ENCODE data around the gene CACFD1.

Gene CACFD1

DNA sequence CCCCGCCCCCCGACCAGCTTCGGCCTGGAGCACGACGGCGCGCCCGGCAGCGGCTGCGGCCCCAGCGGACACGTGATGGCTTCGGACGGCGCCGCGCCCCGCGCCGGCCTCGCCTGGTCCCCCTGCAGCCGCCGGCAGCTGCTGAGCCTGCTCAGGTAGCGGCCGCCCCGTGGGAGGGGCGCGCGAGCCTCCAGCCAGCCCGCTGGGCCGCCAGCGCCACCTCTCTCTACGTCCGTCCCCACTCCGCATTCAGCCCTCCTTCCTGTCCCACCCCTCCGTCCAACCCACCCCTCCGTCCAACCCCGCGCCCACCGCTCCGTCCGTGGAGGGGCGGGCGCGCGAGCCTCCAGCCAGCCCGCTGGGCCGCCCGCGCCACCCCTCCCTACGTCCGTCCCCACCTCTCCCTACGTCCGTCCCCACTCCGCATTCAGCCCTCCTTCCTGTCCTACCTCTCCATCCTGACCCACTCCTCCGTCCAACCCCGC is 31.1 kb upstream of the CACFD1 start:
- ATAC-seq (replicated peaks), result peak; percentile 48
- H3K4me3 Mint-ChIP-seq, result peak overlapping the region in 1 of 2 donors; percentile 65
- H3K27me3 Mint-ChIP-seq, result peaks cover 36 to 63% of the 10 kb centered on the region in 2 donors

DNA sequence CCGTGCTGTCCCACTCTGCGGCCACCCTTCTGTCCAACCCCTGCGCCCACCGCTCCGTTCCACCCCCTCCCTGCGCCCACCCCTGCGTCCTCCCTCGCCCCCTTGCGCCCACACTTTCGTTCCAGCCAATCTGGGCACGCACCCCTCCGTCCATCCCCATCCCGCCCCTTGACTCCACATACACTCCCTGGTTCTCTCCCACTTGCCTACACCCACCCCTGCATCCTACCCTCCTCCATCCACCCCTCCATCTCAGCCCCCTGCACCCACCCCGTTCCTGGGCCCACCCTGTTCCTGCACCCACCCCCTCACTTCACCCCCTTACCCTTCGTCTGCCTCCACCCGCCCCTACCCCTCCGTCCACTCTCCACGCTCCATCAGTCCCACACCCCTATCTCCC is 30.6 kb upstream of the CACFD1 start:
- peak overlapping the region; percentile 51 to 65 for H3K4me3 Mint-ChIP-seq
- H3K27me3 Mint-ChIP-seq, result peaks cover 36 to 58% of the 10 kb centered on the region in 2 donors
- H3K36me3 Mint-ChIP-seq (ENCODE audit: insufficient read depth), result peaks cover 5% of the 10 kb centered on the region
- no peaks in the 10 kb centered on the region for H3K9me3 Mint-ChIP-seq
- DNase-seq (no peak), ATAC-seq (replicated peaks) (no peak)
- no peak overlapping the region for H3K27ac Mint-ChIP-seq
- peaks cover 0 to 4% of the 10 kb centered on the region in 2 donors for H3K4me1 Mint-ChIP-seq (ENCODE audit: low read depth in 2 of 2)

More for the DNA sequence above, 31.1 kb upstream of the CACFD1 start:
- peaks cover 0 to 4% of the 10 kb centered on the region in 2 donors for H3K4me1 Mint-ChIP-seq (ENCODE audit: low read depth in 2 of 2)
- no peak for DNase-seq
- H3K27ac Mint-ChIP-seq, result no peak overlapping the region
- peaks cover 5% of the 10 kb centered on the region for H3K36me3 Mint-ChIP-seq (ENCODE audit: insufficient read depth)
- no peaks in the 10 kb centered on the region for H3K9me3 Mint-ChIP-seq

DNA sequence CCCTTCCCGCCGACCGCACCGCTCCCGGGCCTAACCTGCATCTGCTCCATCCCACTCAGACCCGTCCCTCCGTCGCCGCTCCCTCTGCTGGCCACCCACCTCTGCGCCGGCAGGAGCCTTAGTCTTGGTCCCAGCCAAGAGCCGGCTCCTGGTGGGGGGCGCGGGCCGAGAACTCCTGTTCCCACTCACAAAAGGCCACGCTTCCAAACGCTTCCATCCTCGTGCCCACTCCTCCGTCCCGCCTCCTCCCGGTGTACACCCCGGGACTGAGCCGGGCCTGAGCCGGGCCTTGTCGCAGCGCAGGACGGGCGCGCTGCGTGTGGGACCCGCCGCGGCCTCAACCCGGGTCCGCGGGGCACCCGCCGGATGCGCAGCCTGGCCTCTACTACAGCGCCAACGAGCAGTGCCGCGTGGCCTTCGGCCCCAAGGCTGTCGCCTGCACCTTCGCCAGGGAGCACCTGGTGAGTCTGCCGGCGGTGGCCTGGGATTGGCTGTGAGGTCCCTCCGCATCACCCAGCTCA is 30.1 kb upstream of the CACFD1 start:
- ATAC-seq (replicated peaks), result no peak
- Mint-ChIP-seq H3K27ac (no peak overlapping the region), H3K4me3 (peak overlapping the region; percentile 51 to 65), H3K36me3 (ENCODE audit: insufficient read depth) (peaks cover 5% of the 10 kb centered on the region), H3K9me3 (no peaks in the 10 kb centered on the region), H3K27me3 (peaks cover 36 to 53% of the 10 kb centered on the region in 2 donors), H3K4me1 (ENCODE audit: low read depth in 2 of 2) (peaks cover 0 to 4% of the 10 kb centered on the region in 2 donors)
- no peak for DNase-seq

DNA sequence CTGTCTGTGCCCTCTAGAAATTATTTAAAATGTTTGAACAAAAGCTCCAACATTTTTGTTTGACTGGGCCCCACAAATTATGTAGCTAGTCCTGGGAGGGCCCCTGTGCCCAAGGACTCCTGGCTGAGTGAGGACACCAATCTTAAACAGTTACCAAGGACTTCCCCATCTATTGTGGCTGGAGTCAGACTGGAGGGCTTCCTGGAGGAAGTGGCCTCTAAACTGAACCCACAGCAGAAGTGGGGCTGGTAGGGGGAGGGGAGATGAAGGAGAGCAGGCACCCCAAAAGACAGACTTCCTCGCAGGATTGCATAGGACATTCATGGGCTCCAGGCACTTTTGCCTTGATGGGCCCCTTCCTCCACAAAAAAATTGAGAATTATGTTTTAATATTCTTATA is 29.5 kb upstream of the CACFD1 start:
- Mint-ChIP-seq H3K27ac (no peak overlapping the region), H3K9me3 (no peaks in the 10 kb centered on the region), H3K4me1 (ENCODE audit: low read depth in 2 of 2) (peaks cover 0 to 4% of the 10 kb centered on the region in 2 donors), H3K36me3 (ENCODE audit: insufficient read depth) (peaks cover 5% of the 10 kb centered on the region), H3K27me3 (peaks cover 36 to 48% of the 10 kb centered on the region in 2 donors), H3K4me3 (peak overlapping the region in 1 of 2 donors; percentile 29)
- DNase-seq (no peak), ATAC-seq (replicated peaks) (no peak)

DNA sequence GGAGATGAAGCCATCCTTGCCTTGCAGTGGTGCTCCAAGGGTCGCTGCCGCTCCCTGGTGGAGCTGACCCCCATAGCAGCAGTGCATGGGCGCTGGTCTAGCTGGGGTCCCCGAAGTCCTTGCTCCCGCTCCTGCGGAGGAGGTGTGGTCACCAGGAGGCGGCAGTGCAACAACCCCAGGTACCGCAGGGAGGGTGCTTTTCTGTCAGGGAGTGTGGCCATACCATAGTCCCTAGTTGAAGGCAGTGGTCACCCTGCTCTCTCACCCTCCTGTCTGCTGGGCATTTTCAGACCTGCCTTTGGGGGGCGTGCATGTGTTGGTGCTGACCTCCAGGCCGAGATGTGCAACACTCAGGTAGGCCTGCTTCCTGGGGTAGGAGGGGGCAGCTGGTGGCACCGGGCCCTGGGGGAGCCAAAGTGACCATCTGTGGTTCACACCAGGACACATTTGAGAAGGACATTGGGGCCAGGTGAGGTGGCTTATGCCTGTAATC is 26.4 kb upstream of the CACFD1 start:
- H3K4me3 Mint-ChIP-seq, result no peak overlapping the region
- no peaks in the 10 kb centered on the region for H3K9me3 Mint-ChIP-seq
- DNase-seq, result no peak
- H3K4me1 Mint-ChIP-seq (ENCODE audit: low read depth in 2 of 2), result peaks cover 0 to 4% of the 10 kb centered on the region in 2 donors
- H3K27ac Mint-ChIP-seq, result no peak overlapping the region
- no peaks in the 10 kb centered on the region for H3K36me3 Mint-ChIP-seq (ENCODE audit: insufficient read depth)
- ATAC-seq (replicated peaks), result no peak
- peaks cover 7 to 18% of the 10 kb centered on the region in 2 donors for H3K27me3 Mint-ChIP-seq

DNA sequence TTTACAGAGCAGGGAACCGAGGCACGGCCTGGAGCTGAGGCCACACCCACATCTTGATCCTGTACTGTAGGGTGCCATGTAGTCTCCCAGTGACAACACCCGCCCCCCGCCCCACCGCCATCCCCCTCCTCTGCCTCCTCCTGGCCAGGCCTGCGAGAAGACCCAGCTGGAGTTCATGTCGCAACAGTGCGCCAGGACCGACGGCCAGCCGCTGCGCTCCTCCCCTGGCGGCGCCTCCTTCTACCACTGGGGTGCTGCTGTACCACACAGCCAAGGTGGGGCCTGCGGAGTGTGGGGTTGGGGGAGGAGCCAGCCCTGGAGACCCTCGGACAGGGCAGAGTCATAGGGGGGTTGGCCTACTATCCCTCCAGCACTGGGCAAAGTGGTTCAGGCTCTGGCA is 23.1 kb upstream of the CACFD1 start:
- ATAC-seq (replicated peaks), result no peak
- no peak overlapping the region for H3K4me3 Mint-ChIP-seq
- H3K36me3 Mint-ChIP-seq (ENCODE audit: insufficient read depth), result no peaks in the 10 kb centered on the region
- H3K4me1 Mint-ChIP-seq (ENCODE audit: low read depth in 2 of 2), result peaks cover 0 to 1% of the 10 kb centered on the region in 2 donors
- no peak overlapping the region for H3K27ac Mint-ChIP-seq
- no peaks in the 10 kb centered on the region for H3K9me3 Mint-ChIP-seq
- no peak for DNase-seq
- H3K27me3 Mint-ChIP-seq, result peaks cover 6 to 7% of the 10 kb centered on the region in 2 donors

DNA sequence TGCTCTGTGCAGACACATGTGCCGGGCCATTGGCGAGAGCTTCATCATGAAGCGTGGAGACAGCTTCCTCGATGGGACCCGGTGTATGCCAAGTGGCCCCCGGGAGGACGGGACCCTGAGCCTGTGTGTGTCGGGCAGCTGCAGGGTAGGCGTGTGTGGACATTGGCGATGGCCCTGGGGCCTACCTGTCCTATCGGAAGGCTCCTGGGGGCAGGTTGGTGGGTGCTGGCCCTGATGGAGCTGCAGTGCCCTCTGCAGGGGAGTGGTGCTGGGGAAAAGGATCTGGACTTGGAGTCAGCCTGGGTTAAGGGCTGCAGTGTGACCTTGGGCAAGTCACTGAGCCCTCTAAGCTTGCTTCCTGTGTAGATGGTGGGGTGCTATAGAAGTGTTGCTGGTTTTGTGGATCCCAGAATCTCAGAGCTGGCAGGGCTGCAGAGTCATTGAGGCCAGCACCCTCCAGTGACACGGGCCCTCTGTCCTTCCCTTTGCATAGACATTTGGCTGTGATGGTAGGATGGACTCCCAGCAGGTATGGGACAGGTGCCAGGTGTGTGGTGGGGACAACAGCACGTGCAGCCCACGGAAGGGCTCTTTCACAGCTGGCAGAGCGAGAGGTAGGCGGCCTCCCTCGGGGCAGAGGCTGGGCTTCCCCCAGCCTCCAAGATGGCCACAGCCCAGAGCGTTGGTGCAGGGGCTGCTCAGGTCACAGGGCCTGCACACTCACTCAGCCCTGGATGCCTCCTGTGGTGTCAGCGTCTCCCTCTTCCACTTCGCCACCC is 21.8 kb upstream of the CACFD1 start:
- Mint-ChIP-seq H3K27me3 (peaks cover 0 to 2% of the 10 kb centered on the region in 2 donors), H3K9me3 (no peaks in the 10 kb centered on the region), H3K4me1 (ENCODE audit: low read depth in 2 of 2) (peaks cover 0 to 2% of the 10 kb centered on the region in 2 donors), H3K36me3 (ENCODE audit: insufficient read depth) (no peaks in the 10 kb centered on the region), H3K4me3 (no peak overlapping the region), H3K27ac (no peak overlapping the region)
- ATAC-seq (replicated peaks), result no peak
- DNase-seq, result no peak

DNA sequence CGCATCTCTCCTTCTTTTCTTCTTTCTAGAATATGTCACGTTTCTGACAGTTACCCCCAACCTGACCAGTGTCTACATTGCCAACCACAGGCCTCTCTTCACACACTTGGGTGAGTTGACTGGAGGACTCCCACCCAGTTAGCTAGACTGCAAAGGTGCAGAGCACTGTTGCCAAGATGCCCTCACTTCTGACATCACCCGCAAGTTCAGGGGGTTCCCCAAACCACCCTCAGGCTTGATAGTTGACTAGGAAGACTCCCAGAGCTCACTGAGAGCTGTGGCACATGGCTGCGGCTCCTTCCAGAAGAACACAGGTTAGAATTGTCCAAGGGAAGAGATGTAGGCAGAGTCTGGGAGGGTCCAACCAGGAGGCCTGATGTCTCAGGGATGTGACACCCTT is 20.4 kb upstream of the CACFD1 start:
- no peak overlapping the region for H3K4me3 Mint-ChIP-seq
- ATAC-seq (replicated peaks) (peak; percentile 22), DNase-seq (no peak)
- H3K4me1 Mint-ChIP-seq (ENCODE audit: low read depth in 2 of 2), result peaks cover 0 to 2% of the 10 kb centered on the region in 2 donors
- no peaks in the 10 kb centered on the region for H3K27me3 Mint-ChIP-seq
- H3K27ac Mint-ChIP-seq, result no peak overlapping the region
- H3K9me3 Mint-ChIP-seq, result no peaks in the 10 kb centered on the region
- no peaks in the 10 kb centered on the region for H3K36me3 Mint-ChIP-seq (ENCODE audit: insufficient read depth)

DNA sequence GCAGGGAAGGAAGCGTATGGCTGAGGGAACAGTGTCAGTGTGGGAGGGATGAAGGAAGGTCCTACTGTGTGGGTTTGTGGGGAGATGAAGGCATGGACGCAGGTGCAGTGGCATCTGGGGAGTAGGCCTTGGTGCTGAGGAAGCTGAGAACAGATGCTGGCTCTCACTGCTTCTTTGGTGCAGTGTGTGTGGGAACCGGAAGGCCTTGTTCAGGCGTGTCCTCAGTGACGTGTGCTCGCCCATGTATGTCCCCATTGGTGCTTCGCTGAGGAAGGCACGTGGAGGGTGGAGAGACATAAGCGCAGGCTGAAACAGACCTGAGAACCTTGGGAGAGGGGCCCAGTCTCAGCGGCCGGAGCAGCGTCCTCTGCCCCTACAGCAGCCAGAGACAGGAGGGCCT is 18.9 kb upstream of the CACFD1 start:
- DNase-seq (no peak), ATAC-seq (replicated peaks) (peak; percentile 58)
- Mint-ChIP-seq H3K36me3 (ENCODE audit: insufficient read depth) (no peaks in the 10 kb centered on the region), H3K27ac (no peak overlapping the region), H3K9me3 (no peaks in the 10 kb centered on the region), H3K4me1 (ENCODE audit: low read depth in 2 of 2) (peaks cover 0 to 2% of the 10 kb centered on the region in 2 donors), H3K4me3 (no peak overlapping the region), H3K27me3 (peaks cover 6 to 10% of the 10 kb centered on the region in 2 donors)

DNA sequence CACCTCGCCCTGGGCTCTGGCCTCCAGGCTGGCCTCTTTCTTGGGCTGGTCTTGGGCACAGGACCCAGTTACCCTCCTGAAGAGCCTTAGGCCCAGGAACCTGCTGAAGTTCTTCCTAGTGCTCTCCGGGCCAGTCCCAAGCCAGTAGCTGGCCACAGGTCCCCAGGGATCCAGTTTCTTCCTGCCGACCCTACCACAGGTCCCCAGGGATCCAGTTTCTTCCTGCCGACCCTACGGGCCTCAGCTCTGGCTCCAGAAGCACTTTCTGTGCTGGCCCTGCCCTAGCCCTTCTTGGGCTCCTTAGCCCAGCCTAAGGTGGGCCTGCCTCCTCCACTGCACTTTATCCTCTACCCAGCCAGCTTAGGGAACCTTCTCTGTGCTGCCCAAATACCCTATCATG is 18.2 kb upstream of the CACFD1 start:
- DNase-seq, result no peak
- Mint-ChIP-seq H3K27ac (peak overlapping the region in 1 of 2 donors; percentile 16), H3K36me3 (ENCODE audit: insufficient read depth) (no peaks in the 10 kb centered on the region), H3K9me3 (no peaks in the 10 kb centered on the region), H3K4me3 (no peak overlapping the region), H3K4me1 (ENCODE audit: low read depth in 2 of 2) (peaks cover 0 to 2% of the 10 kb centered on the region in 2 donors), H3K27me3 (peaks cover 13 to 17% of the 10 kb centered on the region in 2 donors)
- ATAC-seq (replicated peaks), result no peak

DNA sequence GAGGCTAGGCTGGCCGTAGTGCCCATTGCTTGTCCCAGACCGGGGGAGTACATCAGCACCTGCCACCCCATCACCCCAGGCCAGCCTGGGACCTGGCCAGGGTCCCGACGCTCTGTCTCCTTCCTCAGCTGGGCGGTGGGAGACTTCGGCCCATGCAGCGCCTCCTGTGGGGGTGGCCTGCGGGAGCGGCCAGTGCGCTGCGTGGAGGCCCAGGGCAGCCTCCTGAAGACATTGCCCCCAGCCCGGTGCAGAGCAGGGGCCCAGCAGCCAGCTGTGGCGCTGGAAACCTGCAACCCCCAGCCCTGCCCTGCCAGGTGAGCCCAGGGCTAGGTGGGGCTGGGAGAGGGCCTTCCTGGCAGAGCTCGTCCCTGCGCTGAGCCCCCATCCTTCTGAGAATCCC is 16.5 kb upstream of the CACFD1 start:
- DNase-seq (no peak), ATAC-seq (replicated peaks) (no peak)
- Mint-ChIP-seq H3K27ac (no peak overlapping the region), H3K4me1 (ENCODE audit: low read depth in 2 of 2) (peaks cover 0 to 2% of the 10 kb centered on the region in 2 donors), H3K9me3 (no peaks in the 10 kb centered on the region), H3K27me3 (peaks cover 13 to 29% of the 10 kb centered on the region in 2 donors), H3K36me3 (ENCODE audit: insufficient read depth) (no peaks in the 10 kb centered on the region), H3K4me3 (no peak overlapping the region)

DNA sequence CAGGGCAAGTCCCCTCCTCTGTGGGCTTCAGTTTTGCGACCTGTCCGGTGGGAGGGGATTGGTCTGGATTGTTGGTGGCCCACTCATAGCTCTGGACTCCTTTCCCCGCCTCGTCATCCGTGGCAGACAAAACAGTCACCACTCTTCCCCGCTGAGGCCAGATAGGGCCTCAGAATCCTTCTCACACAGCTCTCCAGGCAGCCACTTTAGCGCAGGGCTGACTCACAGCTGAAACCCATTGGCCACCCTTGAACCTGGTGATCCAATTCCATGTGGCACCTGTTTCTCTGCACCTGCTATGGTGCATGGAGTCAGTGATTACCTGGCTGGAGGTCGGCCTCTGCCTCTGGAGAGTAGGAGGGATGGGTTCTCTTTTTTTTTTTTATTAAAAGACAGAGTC is 15.8 kb upstream of the CACFD1 start:
- Mint-ChIP-seq H3K27ac (peak overlapping the region in 1 of 2 donors; percentile 39), H3K9me3 (no peaks in the 10 kb centered on the region), H3K4me1 (ENCODE audit: low read depth in 2 of 2) (peaks cover 0 to 2% of the 10 kb centered on the region in 2 donors), H3K36me3 (ENCODE audit: insufficient read depth) (no peaks in the 10 kb centered on the region), H3K27me3 (peaks cover 13 to 32% of the 10 kb centered on the region in 2 donors), H3K4me3 (no peak overlapping the region)
- DNase-seq (no peak), ATAC-seq (replicated peaks) (no peak)

DNA sequence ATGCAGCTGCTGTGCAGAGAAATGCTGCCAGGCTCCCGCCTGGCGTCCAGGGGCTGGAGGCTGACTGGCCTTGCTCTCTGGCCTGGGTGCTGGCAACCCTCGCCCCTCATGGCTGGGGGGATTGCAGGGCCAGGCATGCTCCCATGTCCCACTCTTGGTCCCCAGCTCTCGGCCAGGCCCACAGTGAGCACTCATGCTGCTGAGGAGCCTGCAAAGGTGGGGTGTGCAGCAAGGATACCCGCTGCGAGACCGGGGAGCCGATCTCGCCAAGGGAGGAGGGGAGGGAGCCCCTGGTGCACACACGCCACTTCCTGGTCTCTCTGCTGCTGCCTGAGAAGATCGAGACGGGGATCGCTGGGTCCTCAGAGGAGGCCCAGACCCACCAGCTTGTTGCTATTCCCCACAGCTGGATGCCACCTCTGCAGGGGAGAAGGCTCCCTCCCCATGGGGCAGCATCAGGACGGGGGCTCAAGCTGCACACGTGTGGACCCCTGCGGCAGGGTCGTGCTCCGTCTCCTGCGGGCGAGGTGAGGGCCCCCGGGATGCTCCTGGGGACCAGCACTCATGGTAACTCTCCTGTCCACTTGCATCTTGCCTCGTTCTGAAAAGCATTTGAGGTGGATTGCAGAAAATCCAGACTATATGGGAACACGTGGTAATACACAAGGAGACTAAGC is 14.3 kb upstream of the CACFD1 start:
- Mint-ChIP-seq H3K27me3 (peaks cover 13 to 34% of the 10 kb centered on the region in 2 donors), H3K27ac (no peak overlapping the region), H3K4me3 (no peak overlapping the region), H3K4me1 (ENCODE audit: low read depth in 2 of 2) (peaks cover 0 to 2% of the 10 kb centered on the region in 2 donors), H3K9me3 (no peaks in the 10 kb centered on the region), H3K36me3 (ENCODE audit: insufficient read depth) (no peaks in the 10 kb centered on the region)
- DNase-seq (no peak), ATAC-seq (replicated peaks) (no peak)

Measured in effector memory CD8-positive, alpha-beta T cell (primary cell).